ENCODE measurements around the gene CRYBB2.

DNA sequence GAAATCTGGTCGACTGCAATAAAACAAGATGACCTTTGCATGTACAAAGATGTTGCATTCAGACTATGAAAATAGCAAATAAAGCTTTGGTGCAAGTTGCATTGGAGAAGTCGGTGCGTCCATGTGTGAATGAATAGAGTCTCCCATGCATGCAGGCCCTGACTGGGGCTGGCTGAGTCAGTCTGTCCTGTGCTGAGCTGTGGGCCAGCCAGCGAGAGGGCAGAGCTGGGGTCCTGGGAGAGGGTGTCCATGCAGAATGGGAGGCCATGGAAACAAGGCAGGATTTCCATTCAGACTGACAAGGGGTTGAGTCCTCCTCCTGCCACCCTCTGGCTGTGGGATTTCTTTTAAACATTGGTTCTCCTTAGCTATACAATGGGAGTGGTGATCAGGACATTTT, 22.1 kb upstream of the CRYBB2 start:
- TF ChIP-seq CTCF (IDR thresholded peaks at IDR 0.05) (no peak), EZH2 (IDR thresholded peaks at IDR 0.05; ENCODE audit: borderline replicate concordance, insufficient read depth, low read depth, low read length, poor library complexity, severe bottlenecking) (no peak)
